Neural crest cell (in vitro differentiated cells): ENCODE measurements around the gene ITIH3. TPM values are rescaled to one million over a fixed set of nuclear protein-coding genes. Genes with fewer than 3 reads are reported as not detected.

Experiments used
- DNase-seq: peaks from one replicate; pipeline ENCODE4 v3.0.0; 2021; ENCODE audit warnings: low read depth, mixed read lengths, low spot score
- H3K27ac Mint-ChIP-seq: one replicate; pipeline ENCODE4 v1.8.0; 2021; ENCODE audit warnings: mild to moderate bottlenecking, mixed read lengths; ENCODE audit not compliant: unreplicated experiment
- H3K27me3 Mint-ChIP-seq: 2 replicates; pipeline ENCODE4 v1.8.0; 2021; ENCODE audit warnings: low read depth, mild to moderate bottlenecking, mixed read lengths
- H3K36me3 Mint-ChIP-seq: 2 replicates; pipeline ENCODE4 v1.8.0; 2021; ENCODE audit warnings: low read depth, mild to moderate bottlenecking, mixed read lengths
- H3K4me1 Mint-ChIP-seq: 2 replicates; pipeline ENCODE4 v1.8.0; 2021; ENCODE audit warnings: mixed read lengths
- H3K4me3 Mint-ChIP-seq: one replicate; pipeline ENCODE4 v1.8.0; 2021; ENCODE audit warnings: mild to moderate bottlenecking, mixed read lengths
- H3K9me3 Mint-ChIP-seq: 2 replicates; pipeline ENCODE4 v1.8.0; 2021; ENCODE audit warnings: mixed read lengths
- total RNA-seq: library from RNA; stranded (reverse); gene quantifications from 2 replicates; pipeline ENCODE4 v1.2.1, GENCODE V29; 2021
- TF ChIP-seq, protein P1 (sequence below): fragments of 200-600 bp; sonication (generic); conservative IDR thresholded peaks from 2 replicates; pipeline ENCODE4 v1.5.0; 2021; ENCODE audit warnings: antibody characterized with exemption, mild to moderate bottlenecking

ITIH3 gene
- total RNA-seq, 1 donor from 2014 or later, result not detected

DNA sequence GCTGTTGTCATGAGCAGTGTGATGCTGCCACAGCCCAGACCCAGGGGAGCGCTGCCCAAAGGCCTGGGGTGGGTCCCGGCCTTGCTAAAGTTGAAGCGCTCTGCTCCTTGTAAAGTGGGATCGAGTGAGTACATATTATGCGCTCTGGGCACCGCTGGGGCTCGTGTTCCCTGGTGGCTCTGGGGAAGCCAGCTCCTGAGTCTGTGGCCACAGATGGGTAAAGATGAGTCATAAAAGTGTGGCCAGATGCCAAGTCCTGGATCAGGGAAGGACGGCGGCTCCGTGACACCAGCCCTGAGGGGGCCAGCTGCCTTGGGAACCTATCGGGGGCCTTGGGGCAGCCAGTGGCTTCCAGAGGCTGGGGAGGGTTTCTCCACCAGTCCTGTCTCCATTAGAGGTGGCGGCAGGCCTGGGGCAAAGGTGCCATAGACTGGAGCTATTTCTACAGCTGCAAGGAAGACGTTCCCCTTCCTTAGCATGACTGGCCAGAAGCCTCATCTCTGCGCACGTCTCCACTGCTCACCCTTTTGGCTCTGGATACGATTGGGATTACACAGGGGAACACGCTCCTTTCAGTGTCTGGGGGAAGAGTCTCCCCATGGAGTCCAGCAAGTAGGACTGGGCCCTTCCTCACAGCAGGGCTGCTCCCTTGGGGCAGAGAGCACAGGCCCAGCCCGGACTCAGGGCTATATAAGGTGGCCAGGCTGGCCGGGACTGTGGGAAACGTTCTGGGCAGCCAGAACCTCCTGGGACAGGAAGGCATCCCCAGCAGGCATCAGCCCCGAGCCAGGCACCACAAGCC, 37.1 kb downstream of the ITIH3 start:
- TF ChIP-seq, protein P1, sequence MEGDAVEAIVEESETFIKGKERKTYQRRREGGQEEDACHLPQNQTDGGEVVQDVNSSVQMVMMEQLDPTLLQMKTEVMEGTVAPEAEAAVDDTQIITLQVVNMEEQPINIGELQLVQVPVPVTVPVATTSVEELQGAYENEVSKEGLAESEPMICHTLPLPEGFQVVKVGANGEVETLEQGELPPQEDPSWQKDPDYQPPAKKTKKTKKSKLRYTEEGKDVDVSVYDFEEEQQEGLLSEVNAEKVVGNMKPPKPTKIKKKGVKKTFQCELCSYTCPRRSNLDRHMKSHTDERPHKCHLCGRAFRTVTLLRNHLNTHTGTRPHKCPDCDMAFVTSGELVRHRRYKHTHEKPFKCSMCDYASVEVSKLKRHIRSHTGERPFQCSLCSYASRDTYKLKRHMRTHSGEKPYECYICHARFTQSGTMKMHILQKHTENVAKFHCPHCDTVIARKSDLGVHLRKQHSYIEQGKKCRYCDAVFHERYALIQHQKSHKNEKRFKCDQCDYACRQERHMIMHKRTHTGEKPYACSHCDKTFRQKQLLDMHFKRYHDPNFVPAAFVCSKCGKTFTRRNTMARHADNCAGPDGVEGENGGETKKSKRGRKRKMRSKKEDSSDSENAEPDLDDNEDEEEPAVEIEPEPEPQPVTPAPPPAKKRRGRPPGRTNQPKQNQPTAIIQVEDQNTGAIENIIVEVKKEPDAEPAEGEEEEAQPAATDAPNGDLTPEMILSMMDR, result no peak
- Mint-ChIP-seq H3K4me3 (no peak overlapping the region), H3K27me3 (no peaks in the 10 kb centered on the region), H3K36me3 (no peaks in the 10 kb centered on the region), H3K27ac (peak overlapping the region; percentile 43), H3K9me3 (no peaks in the 10 kb centered on the region), H3K4me1 (peaks cover 25% of the 10 kb centered on the region)
- DNase-seq, result no peak

- DNase-seq, result no peak
- Mint-ChIP-seq H3K27me3 (no peaks in the 10 kb centered on the region), H3K36me3 (no peaks in the 10 kb centered on the region), H3K27ac (no peak overlapping the region), H3K4me3 (no peak overlapping the region), H3K4me1 (peaks cover 27% of the 10 kb centered on the region), H3K9me3 (no peaks in the 10 kb centered on the region)
- TF ChIP-seq, protein P1, result no peak
Observed at GRCh38 chr3:52833202-52833601, 38.6 kb downstream of the ITIH3 start.

DNA sequence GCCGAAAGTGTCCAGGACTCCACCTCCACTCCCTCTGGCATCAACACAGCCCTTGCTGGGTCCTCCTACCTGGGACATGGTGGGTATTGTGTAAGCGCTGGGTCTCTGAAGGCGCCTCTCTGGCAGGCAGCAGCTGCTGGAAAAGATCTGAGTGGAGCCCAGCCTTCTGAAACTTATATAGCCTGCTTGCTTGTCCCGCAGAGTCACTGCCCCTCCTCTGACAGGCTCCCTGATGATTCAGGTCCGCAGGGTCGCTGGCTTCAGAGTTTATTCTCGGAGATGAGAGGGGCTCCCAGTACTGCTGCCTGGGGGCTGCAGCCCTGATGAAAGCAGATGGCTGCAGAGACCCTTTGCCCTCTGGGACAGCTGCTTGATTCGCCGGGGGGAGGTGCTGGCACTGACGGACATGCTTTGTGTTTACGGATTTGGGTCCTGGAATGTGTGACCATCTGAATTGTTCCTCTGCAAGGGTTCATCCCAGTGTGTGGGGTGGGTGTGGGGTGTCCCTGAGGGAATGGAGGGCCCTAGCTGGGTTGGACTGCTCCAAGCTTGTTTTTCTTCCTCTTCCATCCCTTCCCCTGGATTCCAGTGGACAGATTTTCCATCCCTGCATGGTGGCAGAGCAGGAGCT, 40.4 kb downstream of the ITIH3 start, which contains the start of gene MUSTN1:
MUSTN1 (minus strand) TSS at position 149 of the 631 bp plus-strand sequence; CDS start at position 78, 71 bp downstream.
- no peaks in the 10 kb centered on the region for H3K9me3 Mint-ChIP-seq

DNA sequence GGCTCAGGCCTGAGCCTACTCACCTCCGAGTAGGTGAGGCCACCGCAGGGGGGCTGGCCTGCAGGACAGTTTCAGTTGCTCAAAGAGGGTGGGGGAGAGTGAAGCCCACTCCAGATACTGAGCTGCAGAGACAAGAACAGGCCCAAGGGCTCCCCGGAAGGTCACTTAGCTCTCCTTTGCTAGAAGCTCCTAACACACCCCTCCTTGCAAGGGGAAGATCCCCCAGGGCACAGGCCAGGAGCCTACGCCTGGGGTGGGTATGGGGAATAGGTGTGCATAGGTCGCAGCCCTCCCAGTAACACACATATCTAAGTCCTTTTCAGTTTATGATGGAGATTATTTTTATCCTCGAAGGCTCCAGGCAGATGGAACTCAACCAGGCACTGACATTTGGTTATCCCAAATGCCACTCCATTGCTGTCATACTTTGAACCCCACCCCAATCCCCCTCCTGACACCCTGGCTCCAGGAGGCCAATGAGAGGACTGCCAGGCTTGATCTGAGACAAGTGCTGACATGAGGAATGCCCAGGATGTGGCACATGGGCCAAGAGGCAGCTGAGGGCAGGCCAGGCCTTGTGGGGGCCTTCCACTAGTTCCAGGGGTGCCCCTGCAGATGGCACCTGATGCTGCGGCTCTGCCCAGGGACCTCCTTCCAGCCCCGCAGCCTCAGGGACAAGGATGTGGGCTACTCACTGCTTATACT, 41.3 kb downstream of the ITIH3 start:
- TF ChIP-seq, protein P1, result no peak
- Mint-ChIP-seq H3K4me1 (peaks cover 41% of the 10 kb centered on the region), H3K4me3 (no peak overlapping the region), H3K27me3 (no peaks in the 10 kb centered on the region), H3K27ac (no peak overlapping the region), H3K36me3 (peaks cover under 1% of the 10 kb centered on the region), H3K9me3 (no peaks in the 10 kb centered on the region)
- DNase-seq, result no peak

More for the DNA sequence above, 40.4 kb downstream of the ITIH3 start, which contains the start of gene MUSTN1:
- H3K27ac Mint-ChIP-seq, result peak within 1 kb of the TSS; percentile 91
- peak within 1 kb of the TSS; percentile 64 for H3K4me3 Mint-ChIP-seq
- peaks cover 34% of the 10 kb centered on the region for H3K4me1 Mint-ChIP-seq
- no peaks in the 10 kb centered on the region for H3K27me3 Mint-ChIP-seq
- peak; percentile 37 for DNase-seq
- no peaks in the 10 kb centered on the region for H3K36me3 Mint-ChIP-seq
- TF ChIP-seq, protein P1, result no peak

- H3K4me1 Mint-ChIP-seq, result peaks cover 46% of the 10 kb centered on the region
- no peaks in the 10 kb centered on the region for H3K27me3 Mint-ChIP-seq
- peaks cover 3% of the 10 kb centered on the region for H3K36me3 Mint-ChIP-seq
- no peaks in the 10 kb centered on the region for H3K9me3 Mint-ChIP-seq
- no peak overlapping the region for H3K27ac Mint-ChIP-seq
- H3K4me3 Mint-ChIP-seq, result no peak overlapping the region
- DNase-seq, result no peak
- TF ChIP-seq, protein P1, result no peak
Observed at GRCh38 chr3:52836471-52836845, 41.9 kb downstream of the ITIH3 start.
